ENCODE results near the gene PCBP1.

DNA sequence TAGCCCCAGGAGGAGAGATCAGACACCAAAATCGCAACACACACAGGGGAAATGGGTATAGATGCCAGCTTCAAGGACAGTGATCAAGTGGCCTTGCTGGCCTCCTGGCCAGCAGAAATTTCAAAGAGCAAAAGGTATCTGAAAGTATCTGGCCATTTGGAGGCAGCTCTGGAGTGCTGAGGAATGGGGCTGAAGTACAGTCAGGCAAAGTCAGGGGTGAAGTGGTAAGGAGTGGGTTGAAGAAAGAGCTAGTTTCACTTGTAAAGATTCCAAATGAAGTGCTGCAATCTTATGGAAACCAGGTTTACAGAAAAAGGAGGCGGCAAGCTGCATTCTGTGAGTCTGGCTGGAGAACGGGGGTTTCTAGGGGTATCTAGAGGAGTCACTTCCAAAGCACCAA lies 19.2 kb upstream of the PCBP1 start:
- TF ChIP-seq CTCF (IDR thresholded peaks at IDR 0.05): no peak
- no peak for TF ChIP-seq POLR2A (IDR thresholded peaks at IDR 0.05)
